Stimulated activated CD8-positive, alpha-beta memory T cell treated with anti-CD3 and anti-CD28 coated beads, Interleukin-2, amount 100 ng/mL, for 1 hour (primary cell): ENCODE data around the gene DDRGK1.

Experiments used
- DNase-seq, 2 donors: peaks; one replicate each; pipeline ENCODE4 v3.0.0-alpha.2; 2020; ENCODE audit warnings: low read depth in 2 of 2

Gene DDRGK1

DNA sequence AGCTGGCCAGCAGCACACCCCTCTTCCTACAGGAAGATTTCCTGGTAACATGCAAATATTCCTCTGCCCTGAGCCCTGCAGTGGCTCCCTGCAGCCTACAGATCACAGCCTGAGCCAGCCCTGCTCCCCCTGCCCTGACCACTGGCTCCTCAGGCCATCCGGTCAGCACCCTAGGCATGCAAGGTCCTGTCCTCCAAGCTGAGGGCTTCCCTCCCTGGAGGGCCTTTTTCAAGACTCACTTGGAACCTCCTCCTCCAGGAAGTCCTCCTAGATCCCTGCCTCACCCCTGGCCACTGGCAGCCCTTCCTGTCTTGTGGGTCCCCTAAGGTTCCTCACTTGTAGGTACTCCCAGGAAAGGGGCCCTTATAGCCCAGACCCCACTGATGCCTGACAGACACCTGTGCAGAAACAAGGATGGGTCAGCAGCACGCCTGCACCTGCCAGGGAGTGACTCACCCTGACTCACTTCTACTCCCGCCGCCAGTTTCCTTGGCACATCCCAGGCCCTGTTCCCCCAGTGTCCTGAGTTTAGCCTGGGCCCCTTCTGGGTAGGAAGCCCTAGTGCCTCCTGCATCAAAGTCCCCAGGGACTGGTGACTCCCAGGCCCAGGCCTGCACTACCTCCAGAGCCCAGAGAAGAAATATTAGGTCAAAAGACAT is 31.3 kb upstream of the DDRGK1 start:
- no peak for DNase-seq

DNA sequence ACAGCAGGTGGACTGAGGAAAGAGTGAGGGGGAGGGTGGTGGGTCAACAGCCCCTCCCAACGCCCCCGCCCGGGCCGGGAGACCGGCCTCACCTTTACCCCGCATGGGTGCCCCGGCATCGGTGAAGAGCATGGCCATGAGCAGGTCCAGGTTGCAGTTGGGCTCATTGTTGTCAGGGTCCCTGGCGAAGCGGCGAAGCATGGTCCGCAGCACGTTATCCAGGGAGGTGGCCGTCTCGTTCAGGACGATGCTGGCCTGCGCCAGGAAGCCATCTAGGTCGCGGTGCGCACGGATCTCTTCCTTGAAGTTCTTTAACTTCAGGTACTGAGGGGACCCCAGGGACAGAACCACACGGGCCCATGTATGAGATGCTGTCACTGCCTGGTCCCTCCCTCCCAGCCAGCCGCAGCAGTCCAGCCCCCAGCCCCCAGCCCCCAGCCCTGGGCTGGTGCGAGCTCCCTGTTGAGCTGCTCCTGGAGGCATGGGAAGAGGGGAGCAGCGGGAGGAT is 29.6 kb upstream of the DDRGK1 start:
- no peak for DNase-seq

GRCh38 chr20:3233131-3233990 is 28.9 kb upstream of the DDRGK1 start:
- no peak for DNase-seq

GRCh38 chr20:3231889-3232588 is 27.6 kb upstream of the DDRGK1 start:
- DNase-seq, result no peak

- no peak for DNase-seq
Measured at GRCh38 chr20:3231116-3231515, 26.6 kb upstream of the DDRGK1 start.

DNA sequence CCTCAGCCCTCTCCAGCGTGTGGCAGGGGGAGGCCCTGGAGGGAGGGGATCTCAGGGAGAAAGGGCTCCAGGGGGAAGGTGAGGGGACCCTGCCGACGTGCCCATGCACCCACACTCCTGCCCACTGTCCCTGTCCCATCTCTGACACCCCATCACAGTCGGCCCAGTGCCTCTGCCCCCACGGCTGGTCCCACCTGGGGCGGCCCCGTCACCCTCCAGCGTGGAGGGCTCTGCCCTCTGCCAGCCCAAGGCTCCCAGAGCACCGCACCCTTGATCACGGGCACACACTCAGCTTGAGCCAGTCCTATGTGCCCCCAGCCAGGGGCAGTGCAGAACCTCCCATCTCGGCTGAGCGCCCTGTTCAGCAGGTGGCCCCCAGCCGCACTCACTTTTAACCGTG is 25.3 kb upstream of the DDRGK1 start:
- no peak for DNase-seq

DNA sequence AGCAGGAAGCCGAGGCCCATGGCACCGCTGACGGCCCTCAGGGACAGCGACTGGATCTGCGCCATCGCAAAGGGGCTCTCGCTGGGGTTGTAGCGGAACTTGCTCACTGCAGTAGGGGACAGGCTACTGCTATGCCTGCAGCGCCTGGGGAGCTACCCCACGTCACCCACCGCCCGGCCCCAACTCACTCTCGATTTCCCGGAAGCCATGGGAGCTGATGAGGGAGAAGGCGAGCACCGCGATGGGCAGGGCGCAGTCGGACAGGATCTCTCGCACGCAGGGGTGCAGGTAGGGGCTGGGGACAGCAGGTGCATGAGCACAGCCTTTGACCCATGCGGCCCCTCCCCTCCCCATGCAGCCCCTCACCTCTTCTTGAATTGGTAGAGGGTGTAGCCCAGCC is 24.7 kb upstream of the DDRGK1 start:
- DNase-seq, result no peak

- no peak for DNase-seq
Measured at GRCh38 chr20:3228750-3229032, 24.2 kb upstream of the DDRGK1 start.

DNA sequence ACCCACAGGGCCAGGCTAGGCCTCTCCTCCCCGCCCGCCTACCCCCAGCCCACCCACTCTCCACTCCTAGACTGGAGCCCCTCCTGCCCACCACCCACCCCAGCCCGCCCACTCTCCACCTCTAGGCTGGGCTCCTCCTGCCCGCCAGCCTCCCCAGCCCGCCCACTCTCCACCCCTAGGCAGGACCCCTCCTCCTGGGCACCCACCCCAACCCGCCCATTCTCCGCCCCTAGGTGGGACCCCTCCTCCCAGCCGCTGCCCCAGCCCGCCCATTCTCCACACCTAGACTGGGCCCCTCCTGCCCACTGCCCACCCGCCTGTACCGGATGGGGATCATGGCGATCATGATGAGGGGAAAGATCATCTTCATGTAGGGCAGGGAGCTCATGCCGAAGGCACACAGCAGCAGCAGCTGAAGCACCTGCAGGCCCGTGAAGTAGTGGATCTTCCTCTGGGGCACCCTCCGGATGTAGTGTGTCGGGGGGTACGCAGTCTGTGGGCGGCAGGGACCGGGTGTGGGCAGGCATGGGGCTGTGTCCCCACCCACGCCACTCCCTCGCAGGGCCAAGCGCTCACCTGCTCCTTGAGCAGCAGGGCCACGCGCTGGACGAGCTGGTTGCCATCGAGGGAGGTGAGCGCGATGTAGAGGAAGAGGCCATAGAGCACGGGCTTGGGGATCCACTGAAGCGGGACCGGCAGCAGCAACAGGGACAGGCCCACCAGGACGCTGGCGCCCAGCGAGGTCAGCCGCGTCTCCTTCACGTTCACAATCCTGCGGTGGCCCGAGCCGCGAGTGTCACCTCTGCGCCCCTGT is 23.7 kb upstream of the DDRGK1 start:
- no peak for DNase-seq

DNA sequence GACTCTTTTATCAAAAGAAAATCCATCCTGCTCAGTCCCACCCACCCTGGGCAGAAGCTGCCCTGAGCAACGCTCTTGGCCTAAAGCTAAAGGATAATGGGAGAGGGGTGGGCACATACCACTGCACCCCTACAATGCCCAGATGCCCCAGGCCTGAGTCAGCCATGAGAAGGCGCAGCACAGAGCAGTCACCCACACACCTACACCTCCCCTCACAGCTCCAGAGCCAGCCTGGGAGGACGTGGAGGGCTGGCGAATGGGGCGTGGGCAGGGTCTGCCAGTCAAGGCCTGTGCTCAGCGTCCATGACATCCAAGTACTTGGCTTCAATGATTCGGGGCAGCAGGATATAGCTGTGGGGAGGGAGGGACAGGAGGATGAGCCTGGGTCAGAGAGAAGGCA is 23.0 kb upstream of the DDRGK1 start:
- no peak for DNase-seq

DNA sequence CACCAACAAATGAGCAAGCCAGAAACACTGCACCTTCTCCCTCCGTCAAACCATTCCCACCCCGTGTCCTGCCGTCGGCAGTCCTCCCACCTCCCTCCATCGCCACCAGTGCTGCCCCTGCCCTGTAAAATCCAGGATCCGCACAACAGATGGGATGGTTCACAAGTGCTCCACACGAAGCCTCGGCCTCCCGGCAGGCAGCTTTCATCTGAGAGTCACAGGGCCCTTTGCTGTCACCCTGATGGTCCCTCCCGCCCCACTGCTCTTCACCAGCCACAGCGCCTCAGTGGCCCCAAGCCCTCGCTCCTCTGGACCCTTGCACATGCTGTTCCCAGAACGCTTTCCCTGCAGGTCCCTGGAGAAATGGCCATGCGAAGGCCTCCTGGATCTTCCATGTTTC is 22.4 kb upstream of the DDRGK1 start:
- no peak for DNase-seq

GRCh38 chr20:3226093-3226492 is 21.6 kb upstream of the DDRGK1 start:
- DNase-seq, result no peak

GRCh38 chr20:3224681-3225421 is 20.4 kb upstream of the DDRGK1 start:
- DNase-seq, result no peak

- DNase-seq, result no peak
Measured at GRCh38 chr20:3223994-3224680, 19.7 kb upstream of the DDRGK1 start.

GRCh38 chr20:3223651-3223993 is 19.1 kb upstream of the DDRGK1 start:
- DNase-seq, result no peak

DNA sequence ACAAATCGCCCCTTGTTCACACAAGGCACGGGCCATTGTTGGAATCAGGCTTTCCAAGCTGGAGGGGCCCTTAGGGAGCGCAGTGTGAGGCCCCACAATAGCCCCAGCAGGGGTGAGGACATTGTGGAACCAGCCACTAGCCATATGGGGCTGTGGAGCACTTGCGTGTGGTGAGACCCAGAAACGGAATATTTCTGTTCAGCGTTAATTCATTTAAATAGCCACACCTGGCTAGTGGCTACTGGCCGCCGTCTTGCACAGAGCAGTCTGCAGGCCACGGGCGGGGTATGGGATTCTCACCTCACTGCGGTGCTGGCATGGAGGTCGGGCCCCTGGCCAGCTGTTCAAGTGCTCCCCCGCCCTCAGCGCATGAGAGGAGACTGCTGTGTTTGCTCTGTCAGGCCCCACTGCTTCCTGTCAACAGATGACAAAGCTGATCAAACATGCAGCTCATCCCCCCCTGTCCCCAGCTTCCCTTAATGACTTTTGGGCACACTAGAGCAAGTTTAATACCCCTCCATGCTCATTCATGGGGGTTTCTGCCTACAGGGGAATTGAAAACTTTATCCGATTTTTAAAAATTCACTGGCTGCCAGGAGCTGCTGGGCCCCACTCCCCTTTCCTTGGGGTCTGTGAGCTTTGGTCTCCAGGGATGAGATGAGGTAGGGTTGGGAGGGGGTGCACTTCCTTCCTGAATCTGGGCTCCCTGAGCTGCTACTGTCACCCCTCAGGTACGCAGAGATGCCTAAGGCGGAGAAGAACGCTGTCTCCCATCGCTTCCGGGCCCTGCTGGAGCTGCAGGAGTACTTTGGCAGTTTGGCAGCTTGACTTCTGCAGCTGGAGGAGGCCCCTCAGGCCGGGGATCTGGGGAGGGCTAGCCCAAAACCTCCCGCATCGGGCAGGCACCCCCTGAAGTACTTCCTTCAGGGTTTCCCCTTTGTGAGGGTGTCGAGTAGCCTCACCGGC is 18.4 kb upstream of the DDRGK1 start:
- no peak for DNase-seq

DNA sequence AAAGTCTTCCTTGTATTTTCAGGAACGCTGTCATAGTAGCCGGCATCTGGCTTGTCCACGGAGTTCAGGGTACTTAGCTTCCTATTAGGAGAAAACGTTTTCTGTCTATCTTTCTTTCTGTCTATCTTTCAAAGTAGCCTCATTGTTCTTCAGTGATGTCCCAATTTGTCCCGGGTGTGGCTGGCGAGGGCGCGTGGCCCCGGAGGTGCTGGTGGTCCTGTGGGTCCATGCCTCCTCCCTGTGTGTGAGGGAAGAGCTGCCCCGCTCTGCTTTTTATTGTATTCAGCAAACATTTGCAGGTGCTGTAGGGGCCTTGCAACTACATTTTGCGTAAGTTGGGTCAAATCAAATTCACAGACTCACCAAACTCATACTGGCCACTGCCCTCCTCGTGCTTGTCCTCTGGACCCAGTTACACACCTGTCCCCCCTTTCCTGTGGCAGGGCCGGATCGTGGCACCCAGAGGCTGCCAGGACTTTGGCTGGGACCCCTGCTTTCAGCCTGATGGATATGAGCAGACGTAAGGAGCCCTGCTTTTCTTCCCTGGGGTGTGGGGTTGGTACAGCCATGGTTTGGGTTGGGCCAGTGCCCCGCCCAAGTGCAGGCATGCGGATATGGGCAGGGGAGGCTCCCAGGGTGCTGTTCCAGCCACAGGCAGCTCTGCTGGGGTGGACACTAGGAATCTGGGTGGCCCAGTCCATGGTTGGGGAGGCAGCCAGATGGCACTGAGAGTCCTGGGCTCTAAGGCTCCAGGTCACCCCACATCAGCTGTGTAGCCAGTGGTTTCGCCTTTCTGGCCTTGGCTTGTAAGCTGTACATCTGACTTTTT is 17.1 kb upstream of the DDRGK1 start:
- no peak for DNase-seq

DNA sequence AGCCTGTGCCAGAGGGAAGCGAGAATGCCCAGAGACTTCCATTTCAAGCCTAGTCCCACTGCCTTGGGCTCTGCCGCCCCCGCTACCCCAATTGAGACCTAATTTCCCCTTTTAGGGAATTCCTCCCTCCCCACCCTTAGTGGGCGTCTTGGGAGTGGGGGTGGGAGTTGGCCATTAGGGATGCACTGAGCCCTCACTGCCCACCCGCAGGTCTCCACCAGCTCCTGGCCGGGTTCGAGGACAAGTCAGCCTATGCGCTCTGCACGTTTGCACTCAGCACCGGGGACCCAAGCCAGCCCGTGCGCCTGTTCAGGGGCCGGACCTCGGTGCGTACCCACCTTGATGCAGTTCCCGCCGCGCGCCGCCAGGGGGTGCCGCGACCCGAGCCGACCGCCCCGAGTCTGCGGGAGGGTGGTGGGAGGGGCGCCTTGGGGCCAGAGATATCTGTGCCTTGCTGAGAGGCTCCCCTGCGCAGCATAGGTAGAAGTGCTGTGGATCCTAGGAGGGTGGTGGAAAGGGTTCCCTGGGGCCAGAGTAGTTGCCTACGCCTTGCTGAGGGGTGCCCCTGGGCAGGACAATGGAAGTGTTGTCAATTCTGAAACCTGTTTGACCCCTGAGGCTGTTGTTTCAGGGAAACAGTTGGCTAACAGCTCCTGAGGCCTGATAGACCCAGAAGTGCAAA is 14.0 kb upstream of the DDRGK1 start:
- DNase-seq, result peak; percentile 47 to 55
